Omental fat pad (tissue), 4 donors: ENCODE measurements around the gene MEIOB. TPM values are rescaled to one million over a fixed set of nuclear protein-coding genes. Genes with fewer than 3 reads are reported as not detected.

Experiments used
- ATAC-seq: fragments of 150-250 bp; one replicate; pipeline ENCODE4 v1.9.1; 2016; ENCODE audit warnings: mild to moderate bottlenecking, moderate library complexity; ENCODE audit not compliant: low FRiP score
- DNase-seq: peaks from one replicate; pipeline ENCODE4 v3.0.0-alpha.2; 2019; ENCODE audit warnings: low spot score
- CTCF ChIP-seq, 3 donors: fragments of 450-650 bp; IDR thresholded peaks; one replicate each; pipeline ENCODE4 v1.5.1; 2016 to 2017; ENCODE audit warnings: antibody characterized with exemption in 3 of 3, mild to moderate bottlenecking in 3 of 3, moderate library complexity in 2 of 3
- total RNA-seq, 4 donors: library from RNA; depleted of rRNA; stranded (reverse); fragments of >200 nt; gene quantifications; one replicate each; pipeline ENCODE4 v1.1.0, GENCODE V29; 2016

MEIOB gene
- total RNA-seq, 4 donors from 2014 or later: 1.7 TPM; not detected in 3

GRCh38 chr16:1792836-1793577 lies 79.0 kb downstream of the MEIOB start:
- no peak for DNase-seq
- ATAC-seq: no peak
- no peak for TF ChIP-seq CTCF (IDR thresholded peaks at IDR 0.05)

- ATAC-seq (no peak), DNase-seq (no peak)
- no peak for TF ChIP-seq CTCF (IDR thresholded peaks at IDR 0.05)
Measured at GRCh38 chr16:1791943-1792812, 79.8 kb downstream of the MEIOB start.

- no peak for TF ChIP-seq CTCF (IDR thresholded peaks at IDR 0.05)
- DNase-seq (no peak), ATAC-seq (no peak)
Measured at GRCh38 chr16:1791256-1791942, 80.6 kb downstream of the MEIOB start.

- TF ChIP-seq CTCF (IDR thresholded peaks at IDR 0.05): no peak
- no peak for ATAC-seq
- DNase-seq: no peak
Measured at GRCh38 chr16:1790611-1791255, 81.2 kb downstream of the MEIOB start.

GRCh38 chr16:1790261-1790610 lies 81.7 kb downstream of the MEIOB start:
- DNase-seq (no peak), ATAC-seq (no peak)
- TF ChIP-seq CTCF (IDR thresholded peaks at IDR 0.05): no peak

GRCh38 chr16:1789643-1790045 lies 82.3 kb downstream of the MEIOB start:
- ATAC-seq (no peak), DNase-seq (no peak)
- TF ChIP-seq CTCF (IDR thresholded peaks at IDR 0.05): no peak
